ENCODE measurements around the gene LIMS2.
A peak's percentile ranks its signal among the peaks of the same experiment; 100 is the strongest.

Gene LIMS2

GRCh38 chr2:127672341-127673224 lies 2.7 kb downstream of the LIMS2 start:
- Histone ChIP-seq H3K9ac (ENCODE audit: low read length) (no peak overlapping the region), H3K27ac (ENCODE audit: low read depth, low read length) (no peak overlapping the region), H3K4me1 (ENCODE audit: control insufficient read depth, insufficient read depth, low read length) (peaks cover 9% of the 10 kb centered on the region; the same call in 1 of the 2 replicates), H3K27me3 (ENCODE audit: control insufficient read depth, insufficient read depth, low read length) (peaks cover 64% of the 10 kb centered on the region), H3K4me3 (ENCODE audit: low read depth, low read length) (no peak overlapping the region), H3K9me3 (ENCODE audit: control insufficient read depth, insufficient read depth, low read depth, low read length) (no peaks in the 10 kb centered on the region), H3K36me3 (ENCODE audit: control insufficient read depth, insufficient read depth, low read length) (no peaks in the 10 kb centered on the region)

- no peak overlapping the region for H3K9ac ChIP-seq (ENCODE audit: low read length)
- H3K36me3 ChIP-seq (ENCODE audit: control insufficient read depth, insufficient read depth, low read length): no peaks in the 10 kb centered on the region
- no peak overlapping the region for H3K4me3 ChIP-seq (ENCODE audit: low read depth, low read length)
- peaks cover 9% of the 10 kb centered on the region; the same call in 1 of the 2 replicates for H3K4me1 ChIP-seq (ENCODE audit: control insufficient read depth, insufficient read depth, low read length)
- H3K27ac ChIP-seq (ENCODE audit: low read depth, low read length): no peak overlapping the region
- peaks cover 57% of the 10 kb centered on the region for H3K27me3 ChIP-seq (ENCODE audit: control insufficient read depth, insufficient read depth, low read length)
- no peaks in the 10 kb centered on the region for H3K9me3 ChIP-seq (ENCODE audit: control insufficient read depth, insufficient read depth, low read depth, low read length)
These were observed 3.6 kb downstream of the LIMS2 start for GRCh38 chr2:127671557-127672302.

GRCh38 chr2:127670957-127671290 lies 4.4 kb downstream of the LIMS2 start:
- Histone ChIP-seq H3K9ac (ENCODE audit: low read length) (no peak overlapping the region), H3K36me3 (ENCODE audit: control insufficient read depth, insufficient read depth, low read length) (no peaks in the 10 kb centered on the region), H3K4me1 (ENCODE audit: control insufficient read depth, insufficient read depth, low read length) (peaks cover 6% of the 10 kb centered on the region; the same call in 1 of the 2 replicates), H3K9me3 (ENCODE audit: control insufficient read depth, insufficient read depth, low read depth, low read length) (no peaks in the 10 kb centered on the region), H3K27me3 (ENCODE audit: control insufficient read depth, insufficient read depth, low read length) (peaks cover 57% of the 10 kb centered on the region), H3K4me3 (ENCODE audit: low read depth, low read length) (no peak overlapping the region), H3K27ac (ENCODE audit: low read depth, low read length) (no peak overlapping the region)

- Histone ChIP-seq H3K4me3 (ENCODE audit: low read depth, low read length) (no peak overlapping the region), H3K4me1 (ENCODE audit: control insufficient read depth, insufficient read depth, low read length) (peaks cover 5% of the 10 kb centered on the region; the same call in 1 of the 2 replicates), H3K27me3 (ENCODE audit: control insufficient read depth, insufficient read depth, low read length) (peaks cover 58% of the 10 kb centered on the region), H3K9ac (ENCODE audit: low read length) (no peak overlapping the region), H3K27ac (ENCODE audit: low read depth, low read length) (no peak overlapping the region), H3K9me3 (ENCODE audit: control insufficient read depth, insufficient read depth, low read depth, low read length) (no peaks in the 10 kb centered on the region), H3K36me3 (ENCODE audit: control insufficient read depth, insufficient read depth, low read length) (no peaks in the 10 kb centered on the region)
These were observed 5.0 kb downstream of the LIMS2 start for GRCh38 chr2:127670055-127670956.

GRCh38 chr2:127669056-127669455 lies 6.3 kb downstream of the LIMS2 start:
- H3K27me3 ChIP-seq (ENCODE audit: control insufficient read depth, insufficient read depth, low read length): peaks cover 61% of the 10 kb centered on the region
- H3K4me3 ChIP-seq (ENCODE audit: low read depth, low read length): no peak overlapping the region
- no peaks in the 10 kb centered on the region for H3K9me3 ChIP-seq (ENCODE audit: control insufficient read depth, insufficient read depth, low read depth, low read length)
- peaks cover 4% of the 10 kb centered on the region for H3K4me1 ChIP-seq (ENCODE audit: control insufficient read depth, insufficient read depth, low read length)
- H3K9ac ChIP-seq (ENCODE audit: low read length): no peak overlapping the region
- no peak overlapping the region for H3K27ac ChIP-seq (ENCODE audit: low read depth, low read length)
- H3K36me3 ChIP-seq (ENCODE audit: control insufficient read depth, insufficient read depth, low read length): no peaks in the 10 kb centered on the region

- Histone ChIP-seq H3K36me3 (ENCODE audit: control insufficient read depth, insufficient read depth, low read length) (no peaks in the 10 kb centered on the region), H3K27me3 (ENCODE audit: control insufficient read depth, insufficient read depth, low read length) (peaks cover 43% of the 10 kb centered on the region), H3K9me3 (ENCODE audit: control insufficient read depth, insufficient read depth, low read depth, low read length) (no peaks in the 10 kb centered on the region), H3K4me3 (ENCODE audit: low read depth, low read length) (no peak overlapping the region), H3K4me1 (ENCODE audit: control insufficient read depth, insufficient read depth, low read length) (peaks cover 17% of the 10 kb centered on the region), H3K27ac (ENCODE audit: low read depth, low read length) (no peak overlapping the region), H3K9ac (ENCODE audit: low read length) (no peak overlapping the region)
These were observed 9.9 kb downstream of the LIMS2 start for GRCh38 chr2:127665267-127665893.

- Histone ChIP-seq H3K4me1 (ENCODE audit: control insufficient read depth, insufficient read depth, low read length) (peaks cover 17% of the 10 kb centered on the region), H3K27me3 (ENCODE audit: control insufficient read depth, insufficient read depth, low read length) (peaks cover 43% of the 10 kb centered on the region), H3K36me3 (ENCODE audit: control insufficient read depth, insufficient read depth, low read length) (no peaks in the 10 kb centered on the region), H3K9me3 (ENCODE audit: control insufficient read depth, insufficient read depth, low read depth, low read length) (0 out of 2 replicates have a peak, but pooled peaks cover under 1% of the 10 kb centered on the region), H3K27ac (ENCODE audit: low read depth, low read length) (no peak overlapping the region), H3K9ac (ENCODE audit: low read length) (no peak overlapping the region), H3K4me3 (ENCODE audit: low read depth, low read length) (peak overlapping the region; percentile 65; the same call in 1 of the 2 replicates)
These were observed 10.5 kb downstream of the LIMS2 start for GRCh38 chr2:127664895-127665225.

- Histone ChIP-seq H3K4me1 (ENCODE audit: control insufficient read depth, insufficient read depth, low read length) (peaks cover 17% of the 10 kb centered on the region), H3K4me3 (ENCODE audit: low read depth, low read length) (peak overlapping the region; percentile 65), H3K27me3 (ENCODE audit: control insufficient read depth, insufficient read depth, low read length) (peaks cover 43% of the 10 kb centered on the region), H3K36me3 (ENCODE audit: control insufficient read depth, insufficient read depth, low read length) (no peaks in the 10 kb centered on the region), H3K27ac (ENCODE audit: low read depth, low read length) (no peak overlapping the region), H3K9me3 (ENCODE audit: control insufficient read depth, insufficient read depth, low read depth, low read length) (0 out of 2 replicates have a peak, but pooled peaks cover 2% of the 10 kb centered on the region), H3K9ac (ENCODE audit: low read length) (peak overlapping the region; percentile 51)
These were observed 11.1 kb downstream of the LIMS2 start for GRCh38 chr2:127664065-127664894.

GRCh38 chr2:127663566-127664064 lies 11.7 kb downstream of the LIMS2 start:
- no peak overlapping the region for H3K4me3 ChIP-seq (ENCODE audit: low read depth, low read length)

More at GRCh38 chr2:127663566-127664064, 11.7 kb downstream of the LIMS2 start:
- peaks cover 43% of the 10 kb centered on the region for H3K27me3 ChIP-seq (ENCODE audit: control insufficient read depth, insufficient read depth, low read length)
- no peaks in the 10 kb centered on the region for H3K36me3 ChIP-seq (ENCODE audit: control insufficient read depth, insufficient read depth, low read length)
- H3K27ac ChIP-seq (ENCODE audit: low read depth, low read length): no peak overlapping the region
- no peak overlapping the region for H3K9ac ChIP-seq (ENCODE audit: low read length)
- 0 out of 2 replicates have a peak, but pooled peaks cover 2% of the 10 kb centered on the region for H3K9me3 ChIP-seq (ENCODE audit: control insufficient read depth, insufficient read depth, low read depth, low read length)
- H3K4me1 ChIP-seq (ENCODE audit: control insufficient read depth, insufficient read depth, low read length): peaks cover 17% of the 10 kb centered on the region
